Fibroblast of lung (primary cell): ENCODE data around the gene ELP4.

Experiments used
- CTCF ChIP-seq, 2 donors: IDR thresholded peaks in 1 of 2; conservative IDR thresholded peaks in 1 of 2; 1 replicate in 1 of 2; 2 replicates in 1 of 2; pipeline ENCODE4 v1.5.1; 2011 to 2012; ENCODE audit warnings: low read length in 2 of 2, control low read depth in 1 of 2, inconsistent platforms in 1 of 2, low read depth in 1 of 2, mild to moderate bottlenecking in 1 of 2
- EZH2 ChIP-seq: IDR thresholded peaks from 2 replicates; pipeline ENCODE4 v1.5.1; 2012; ENCODE audit warnings: low read length, control low read depth, mild to moderate bottlenecking; ENCODE audit errors: missing control alignments

GRCh38 chr11:31823644-31824331, 314.2 kb downstream of the ELP4 start:
- TF ChIP-seq EZH2 (peak; percentile 92), CTCF (conservative IDR thresholded peaks at IDR 0.05 in 1 of 2, IDR thresholded peaks at IDR 0.05 in 1 of 2; ENCODE audit: low read depth in 1 of 2, low read length in 2 of 2) (no peak)
